Measurements from ENCODE around the gene MINDY4. TPM values are rescaled to one million over a fixed set of nuclear protein-coding genes. Genes with fewer than 3 reads are reported as not detected.

MINDY4 gene
- total RNA-seq, 2 donors from 2014 or later: 5.4 to 8.8 TPM

DNA sequence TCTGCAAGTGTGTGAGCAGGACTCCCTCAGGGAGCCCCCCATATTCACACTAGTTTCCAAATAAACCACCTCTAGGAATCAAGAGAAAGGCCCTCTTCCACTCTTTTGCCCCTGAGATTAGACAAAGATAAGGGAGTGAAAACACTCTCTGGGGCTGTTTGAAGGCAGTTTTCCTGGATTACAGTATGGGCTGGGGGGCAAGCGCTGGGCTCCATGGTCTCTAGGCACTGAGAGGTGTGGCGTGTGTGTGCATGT lies 141.4 kb downstream of the MINDY4 start:
- H3K27ac ChIP-seq: peak overlapping the region; percentile 82 to 94
- TF ChIP-seq CTCF (IDR thresholded peaks at IDR 0.05): no peak
- H3K36me3 ChIP-seq: no peaks in the 10 kb centered on the region

GRCh38 chr7:30912986-30913811 lies 142.0 kb downstream of the MINDY4 start:
- Histone ChIP-seq H3K4me1 (peaks cover 0 to 98% of the 10 kb centered on the region in 2 donors), H3K9me3 (no peaks in the 10 kb centered on the region), H3K27ac (peak overlapping the region; percentile 82 to 94), H3K36me3 (no peaks in the 10 kb centered on the region), H3K4me3 (peak overlapping the region; percentile 44 to 54), H3K27me3 (no peaks in the 10 kb centered on the region)
- no peak for TF ChIP-seq CTCF (IDR thresholded peaks at IDR 0.05)
- no peak for DNase-seq (ENCODE audit: low spot score)

More for the DNA sequence above, 141.4 kb downstream of the MINDY4 start:
- Histone ChIP-seq H3K9me3 (no peaks in the 10 kb centered on the region), H3K4me1 (peaks cover 0 to 98% of the 10 kb centered on the region in 2 donors), H3K4me3 (peak overlapping the region; percentile 44 to 54), H3K27me3 (no peaks in the 10 kb centered on the region)
- DNase-seq (ENCODE audit: low spot score): no peak

GRCh38 chr7:30913821-30914515 lies 142.8 kb downstream of the MINDY4 start:
- peak overlapping the region; percentile 82 to 94 for H3K27ac ChIP-seq
- TF ChIP-seq CTCF (IDR thresholded peaks at IDR 0.05): no peak
- no peaks in the 10 kb centered on the region for H3K27me3 ChIP-seq
- H3K9me3 ChIP-seq: no peaks in the 10 kb centered on the region
- peaks cover 0 to 98% of the 10 kb centered on the region in 2 donors for H3K4me1 ChIP-seq
- H3K36me3 ChIP-seq: no peaks in the 10 kb centered on the region
- no peak for DNase-seq (ENCODE audit: low spot score)
- H3K4me3 ChIP-seq: peak overlapping the region; percentile 44 to 54

DNA sequence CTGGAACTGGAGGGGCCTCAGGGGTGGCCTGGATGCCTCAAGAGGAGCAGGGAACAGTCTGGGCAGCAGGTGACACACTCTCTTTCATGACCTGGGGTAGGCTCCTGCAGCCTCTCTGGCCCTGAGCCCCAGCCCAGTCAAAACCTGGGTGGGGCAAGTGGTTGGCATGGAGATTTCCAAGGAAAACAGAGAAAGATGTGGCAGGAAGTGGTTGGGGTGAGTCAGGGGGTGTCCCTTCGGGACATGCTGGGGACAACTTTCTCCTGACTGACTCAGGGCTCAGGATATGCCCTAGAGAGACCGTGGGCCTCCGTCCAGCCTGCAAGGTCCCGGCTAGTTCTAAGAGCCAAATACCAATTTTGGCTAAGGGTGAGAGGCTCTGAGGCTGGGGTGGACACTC lies 143.4 kb downstream of the MINDY4 start:
- H3K4me3 ChIP-seq: peak overlapping the region; percentile 44 to 54
- peak overlapping the region; percentile 82 to 94 for H3K27ac ChIP-seq
- H3K36me3 ChIP-seq: no peaks in the 10 kb centered on the region
- DNase-seq (ENCODE audit: low spot score): peak; percentile 82
- TF ChIP-seq CTCF (IDR thresholded peaks at IDR 0.05): no peak
- H3K4me1 ChIP-seq: peaks cover 0 to 99% of the 10 kb centered on the region in 2 donors
- no peaks in the 10 kb centered on the region for H3K27me3 ChIP-seq
- no peaks in the 10 kb centered on the region for H3K9me3 ChIP-seq

DNA sequence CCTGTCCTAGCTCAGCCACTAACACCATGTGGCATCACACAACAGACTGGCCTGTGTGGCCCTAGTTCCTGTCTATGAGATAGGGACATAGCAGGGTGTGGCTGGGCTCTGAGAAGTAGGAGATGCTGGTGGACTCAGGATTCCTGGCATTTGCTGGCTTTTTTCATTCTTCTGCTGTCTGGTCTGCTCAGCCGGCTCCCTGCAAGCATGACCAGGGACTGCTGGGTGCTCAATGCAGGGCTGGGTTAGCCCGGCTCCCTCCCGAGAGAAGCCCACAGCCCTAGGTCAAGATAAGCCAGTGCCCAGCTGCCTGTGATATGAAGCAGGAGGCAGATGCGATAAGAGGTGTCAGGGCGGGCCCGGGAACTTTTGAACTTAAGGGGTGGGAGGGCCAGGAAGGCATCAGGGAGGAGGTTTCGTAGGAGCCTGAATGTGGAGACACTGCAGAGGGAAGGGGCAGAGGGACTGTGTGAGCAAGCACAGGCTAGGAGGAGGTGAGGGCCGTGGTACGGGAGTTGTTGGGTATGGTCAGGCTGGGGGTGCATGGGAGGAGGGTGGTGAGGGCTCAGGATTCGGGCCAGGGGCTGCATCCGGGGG lies 143.9 kb downstream of the MINDY4 start:
- TF ChIP-seq CTCF (IDR thresholded peaks at IDR 0.05): no peak
- Histone ChIP-seq H3K36me3 (no peaks in the 10 kb centered on the region), H3K27me3 (no peaks in the 10 kb centered on the region), H3K4me3 (peak overlapping the region; percentile 17 to 54), H3K27ac (peak overlapping the region; percentile 82 to 94), H3K4me1 (peaks cover 0 to 99% of the 10 kb centered on the region in 2 donors), H3K9me3 (no peaks in the 10 kb centered on the region)
- DNase-seq (ENCODE audit: low spot score): no peak

All from right atrium auricular region (tissue), 2 donors.